Left ventricle myocardium inferior (tissue), 1 donor: ENCODE data around the gene FANCM. TPM values are rescaled to one million over a fixed set of nuclear protein-coding genes. Genes with fewer than 3 reads are reported as not detected.

Experiments used
- DNase-seq: peaks from one replicate; pipeline ENCODE4 v3.0.0-alpha.2; 2020
- H3K27ac ChIP-seq: fragments of 200-600 bp; replicated peaks from 2 replicates; pipeline ENCODE4 v1.8.0; 2021
- H3K27me3 ChIP-seq: fragments of 200-600 bp; 2 replicates; pipeline ENCODE4 v1.8.0; 2021; ENCODE audit warnings: low read depth
- H3K36me3 ChIP-seq: fragments of 200-600 bp; 2 replicates; pipeline ENCODE4 v1.8.0; 2021
- H3K4me1 ChIP-seq: fragments of 200-600 bp; 2 replicates; pipeline ENCODE4 v1.8.0; 2021
- H3K4me3 ChIP-seq: fragments of 200-600 bp; 2 replicates; pipeline ENCODE4 v1.8.0; 2021; ENCODE audit warnings: mild to moderate bottlenecking, moderate library complexity
- H3K9me3 ChIP-seq: fragments of 200-600 bp; replicated peaks from 2 replicates; pipeline ENCODE4 v1.8.0; 2021
- intact Hi-C: fragments of 100-400 bp; cut with micrococcal nuclease; formaldehyde crosslinking; loops from one replicate; pipeline ENCODE4 v1.11.0; 2022
- total RNA-seq: library from RNA; stranded (reverse); fragmentation: NEBNext Ultra II Directional; extraction: Animal tissue kit (Norgen Biotek cat#: 25700); gene quantifications from one replicate; pipeline ENCODE4 v1.2.1, GENCODE V29; 2021
- TF ChIP-seq, protein P1 (sequence below): fragments of 200-600 bp; IDR thresholded peaks from 2 replicates; pipeline ENCODE4 v1.8.0; 2021; ENCODE audit warnings: antibody characterized with exemption, mild to moderate bottlenecking, borderline replicate concordance
- donor health status: DM: no; HTN: yes; CAD: no; lungs with severe emphysema.

FANCM gene
- total RNA-seq, 1 donor from 2014 or later = 2.7 TPM

DNA sequence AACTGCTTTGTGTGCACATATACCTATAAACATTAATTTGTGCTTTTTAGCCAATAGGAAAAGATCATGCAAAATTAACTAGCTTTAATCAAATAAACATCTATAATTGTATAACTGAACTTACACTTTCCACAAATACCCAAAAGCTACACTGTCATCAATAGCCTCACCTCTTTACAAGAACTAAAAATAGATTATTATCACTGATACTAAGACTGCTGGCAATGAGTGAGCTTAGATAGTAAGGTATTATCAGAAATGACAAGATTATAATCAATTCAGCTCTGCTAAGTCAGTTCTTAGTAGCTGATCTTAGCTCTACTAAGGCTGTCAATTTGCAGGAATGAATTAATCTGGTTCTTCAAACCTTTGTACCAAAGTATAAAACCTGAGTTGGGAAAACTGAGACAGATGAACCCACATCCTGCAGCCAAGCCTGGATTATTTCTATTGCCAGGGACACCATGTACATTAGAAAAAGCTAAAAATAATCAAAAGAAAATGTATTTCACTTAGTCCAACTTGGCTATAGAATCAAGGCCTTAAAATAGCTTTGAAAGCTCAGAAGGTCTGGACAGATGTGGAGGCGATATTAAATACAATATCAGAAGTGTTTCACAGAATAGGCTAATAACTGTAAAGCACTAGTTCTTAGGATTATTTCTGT lies 6.6 kb upstream of the FANCM start:
- Histone ChIP-seq H3K9me3 (no peaks in the 10 kb centered on the region), H3K4me3 (no peak overlapping the region), H3K27me3 (no peaks in the 10 kb centered on the region), H3K36me3 (peaks cover 38% of the 10 kb centered on the region), H3K4me1 (peaks cover 58% of the 10 kb centered on the region), H3K27ac (peak overlapping the region; percentile 12)
- TF ChIP-seq, protein P1, sequence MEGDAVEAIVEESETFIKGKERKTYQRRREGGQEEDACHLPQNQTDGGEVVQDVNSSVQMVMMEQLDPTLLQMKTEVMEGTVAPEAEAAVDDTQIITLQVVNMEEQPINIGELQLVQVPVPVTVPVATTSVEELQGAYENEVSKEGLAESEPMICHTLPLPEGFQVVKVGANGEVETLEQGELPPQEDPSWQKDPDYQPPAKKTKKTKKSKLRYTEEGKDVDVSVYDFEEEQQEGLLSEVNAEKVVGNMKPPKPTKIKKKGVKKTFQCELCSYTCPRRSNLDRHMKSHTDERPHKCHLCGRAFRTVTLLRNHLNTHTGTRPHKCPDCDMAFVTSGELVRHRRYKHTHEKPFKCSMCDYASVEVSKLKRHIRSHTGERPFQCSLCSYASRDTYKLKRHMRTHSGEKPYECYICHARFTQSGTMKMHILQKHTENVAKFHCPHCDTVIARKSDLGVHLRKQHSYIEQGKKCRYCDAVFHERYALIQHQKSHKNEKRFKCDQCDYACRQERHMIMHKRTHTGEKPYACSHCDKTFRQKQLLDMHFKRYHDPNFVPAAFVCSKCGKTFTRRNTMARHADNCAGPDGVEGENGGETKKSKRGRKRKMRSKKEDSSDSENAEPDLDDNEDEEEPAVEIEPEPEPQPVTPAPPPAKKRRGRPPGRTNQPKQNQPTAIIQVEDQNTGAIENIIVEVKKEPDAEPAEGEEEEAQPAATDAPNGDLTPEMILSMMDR = no peak
- no peak for DNase-seq
- intact Hi-C loops = no loop called here

DNA sequence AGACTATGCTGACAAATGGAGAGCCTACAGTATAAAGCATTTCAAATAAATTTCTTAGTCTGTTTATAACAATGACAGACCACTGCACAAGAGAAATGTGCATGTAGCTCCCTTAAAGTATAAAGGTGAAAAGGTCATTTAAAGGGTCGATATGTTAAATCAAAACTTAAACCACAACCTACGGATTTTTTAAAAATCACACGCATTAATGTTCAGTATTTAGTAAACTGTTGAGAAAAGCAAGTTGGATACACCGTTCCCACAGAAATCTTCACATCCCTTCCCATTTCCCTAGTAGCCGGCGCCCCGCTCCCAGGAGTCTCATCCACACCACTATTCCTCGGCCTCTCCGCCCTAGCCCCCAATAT lies 2.1 kb upstream of the FANCM start:
- intact Hi-C loops = no loop called here
- Histone ChIP-seq H3K27me3 (no peaks in the 10 kb centered on the region), H3K9me3 (no peaks in the 10 kb centered on the region), H3K27ac (peak overlapping the region; percentile 92), H3K4me3 (peak overlapping the region; percentile 90), H3K36me3 (peaks cover 1% of the 10 kb centered on the region), H3K4me1 (peaks cover 91% of the 10 kb centered on the region)
- DNase-seq = no peak
- TF ChIP-seq, protein P1 = no peak

DNA sequence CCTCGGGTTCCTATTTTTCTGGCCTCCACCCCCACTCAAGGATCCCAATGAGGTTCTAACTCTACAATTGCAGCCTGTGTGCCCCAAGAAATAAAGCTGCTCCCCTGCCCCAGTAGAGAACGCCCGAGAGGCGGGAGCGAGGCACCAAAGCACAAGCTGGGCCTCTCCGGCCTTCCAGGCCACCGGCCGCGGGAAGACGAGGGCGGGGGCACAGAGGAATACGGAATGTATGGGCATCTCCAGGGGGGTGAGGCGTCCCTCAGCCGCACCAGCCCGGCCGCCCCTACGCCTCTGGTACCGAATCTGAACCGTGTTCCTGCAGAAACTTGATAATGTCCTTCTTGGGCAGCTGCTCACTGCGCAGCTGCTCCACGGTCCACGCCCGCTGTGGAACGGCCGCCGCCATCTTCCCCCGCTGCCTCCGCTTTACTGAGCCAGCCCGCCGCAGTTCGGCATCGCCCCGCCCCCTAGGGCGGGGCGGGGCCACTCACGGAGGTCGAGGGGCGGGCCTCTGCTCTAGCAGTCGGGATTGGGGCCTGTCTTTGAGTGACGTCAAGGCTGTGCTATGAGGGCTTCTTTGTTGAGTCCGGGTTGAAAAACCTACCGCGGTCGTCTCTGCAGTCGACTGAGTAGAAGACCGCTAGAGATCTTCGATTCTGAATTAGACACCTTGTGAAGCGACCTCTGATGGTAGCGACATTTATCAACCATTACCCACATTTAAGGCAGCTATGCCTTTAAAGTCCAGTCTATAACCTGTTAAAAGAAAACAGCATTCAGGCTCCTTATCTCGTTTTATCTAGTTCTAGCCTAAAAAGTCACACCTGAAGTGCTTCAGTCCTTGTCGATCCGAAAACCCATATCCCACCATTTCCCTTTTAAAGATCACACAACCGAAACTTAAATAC lies 1.4 kb upstream of the FANCM start, which contains the start of gene FKBP3:
TSS of gene FKBP3 (minus strand) at position 431 of the 908 bp plus-strand sequence. CDS start at position 406, 25 bp downstream.
- intact Hi-C loops = no loop called here
- no peaks in the 10 kb centered on the region for H3K9me3 ChIP-seq
- peak; percentile 95 for DNase-seq
- no peaks in the 10 kb centered on the region for H3K27me3 ChIP-seq
- peaks cover 86% of the 10 kb centered on the region for H3K4me1 ChIP-seq
- peak within 1 kb of the TSS; percentile 92 for H3K27ac ChIP-seq
- TF ChIP-seq, protein P1 = no peak
- H3K4me3 ChIP-seq = peak within 1 kb of the TSS; percentile 90
- no peaks in the 10 kb centered on the region for H3K36me3 ChIP-seq

DNA sequence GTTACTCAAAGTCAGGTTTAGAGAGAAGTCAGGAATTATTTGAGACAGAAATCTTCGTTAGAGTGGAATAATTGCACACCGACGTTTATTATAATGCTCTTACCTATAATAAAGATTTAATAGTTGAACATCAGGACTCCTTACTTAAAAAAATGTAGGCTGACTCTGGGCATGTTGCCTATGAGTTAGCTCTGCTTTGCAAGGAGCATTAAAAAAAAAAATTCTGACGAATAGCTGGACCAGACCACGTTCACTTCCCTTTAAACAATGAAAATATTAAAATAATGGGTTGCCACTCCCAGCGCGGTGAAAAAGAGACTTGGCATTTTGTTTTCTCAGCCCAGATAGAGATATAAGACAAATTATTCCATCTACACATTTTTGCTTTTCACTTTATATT lies 574 bp upstream of the FANCM start:
- H3K27me3 ChIP-seq = no peaks in the 10 kb centered on the region
- TF ChIP-seq, protein P1 = no peak
- H3K9me3 ChIP-seq = no peaks in the 10 kb centered on the region
- H3K4me3 ChIP-seq = peak overlapping the region; percentile 90
- peaks cover 79% of the 10 kb centered on the region for H3K4me1 ChIP-seq
- H3K27ac ChIP-seq = peak overlapping the region; percentile 92
- H3K36me3 ChIP-seq = no peaks in the 10 kb centered on the region
- intact Hi-C loops = no loop called here
- DNase-seq = no peak

DNA sequence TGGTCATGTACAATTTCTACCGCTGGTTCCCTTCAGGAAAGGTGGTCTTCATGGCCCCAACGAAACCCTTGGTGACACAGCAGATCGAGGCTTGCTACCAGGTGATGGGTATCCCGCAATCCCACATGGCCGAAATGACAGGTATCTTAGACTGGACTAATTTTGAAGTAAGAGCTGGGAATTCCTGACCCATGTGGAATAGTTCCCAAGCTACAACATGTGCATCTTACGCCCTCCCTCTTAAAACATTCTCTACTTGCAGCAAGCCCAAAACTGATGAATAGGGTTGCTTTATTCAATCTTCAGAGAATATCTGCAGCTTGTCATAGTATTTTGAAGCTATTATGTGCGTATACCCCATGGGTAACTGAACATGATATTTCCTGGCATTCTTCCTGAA lies 669 bp downstream of the FANCM start:
- peak overlapping the region; percentile 92 for H3K27ac ChIP-seq
- DNase-seq = no peak
- H3K9me3 ChIP-seq = no peaks in the 10 kb centered on the region
- H3K4me1 ChIP-seq = peaks cover 66% of the 10 kb centered on the region
- intact Hi-C loops = no loop called here
- H3K27me3 ChIP-seq = no peaks in the 10 kb centered on the region
- peak overlapping the region; percentile 90 for H3K4me3 ChIP-seq
- TF ChIP-seq, protein P1 = no peak
- H3K36me3 ChIP-seq = no peaks in the 10 kb centered on the region
